Hypothalamus (tissue), 51 donors: ENCODE results near the gene SLC5A11.
"Not testable (repeated sequence)": the region's sequence is repeated elsewhere in the genome, so short reads cannot be mapped to it uniquely, and the experiment has no call there.

Source experiments
- DNase-seq, 51 donors: peaks; one replicate each; lab custom pipeline; 2025; lab: John Stamatoyannopoulos, UW

Gene SLC5A11

GRCh38 chr16:24834459-24835335 is 11.1 kb upstream of the SLC5A11 start:
- peak in 20 of 51 donors; percentile 13 to 65 (median 32) for DNase-seq

GRCh38 chr16:24836836-24837235 is 8.9 kb upstream of the SLC5A11 start:
- DNase-seq, result no peak

GRCh38 chr16:24837969-24838368 is 7.8 kb upstream of the SLC5A11 start:
- DNase-seq, result no peak

GRCh38 chr16:24838554-24839266 is 7.1 kb upstream of the SLC5A11 start:
- peak in 35 of 51 donors; percentile 15 to 80 (median 47) for DNase-seq

- DNase-seq, result no peak
Observed at GRCh38 chr16:24839347-24839972, 6.3 kb upstream of the SLC5A11 start.

- no peak for DNase-seq
Observed at GRCh38 chr16:24841291-24841690, 4.5 kb upstream of the SLC5A11 start.

- DNase-seq, result no peak
Observed at GRCh38 chr16:24844101-24845030, 1.4 kb upstream of the SLC5A11 start.

- not testable (repeated sequence) for DNase-seq
Observed at GRCh38 chr16:24845031-24845365, 765 bp upstream of the SLC5A11 start.

GRCh38 chr16:24846548-24847357 is 990 bp downstream of the SLC5A11 start:
- peak in 1 of 51 donors; percentile 10 for DNase-seq

- DNase-seq, result no peak
Observed at GRCh38 chr16:24847358-24847664, 1.5 kb downstream of the SLC5A11 start.

- DNase-seq, result no peak
Observed at GRCh38 chr16:24848065-24848464, 2.3 kb downstream of the SLC5A11 start.

- DNase-seq, result no peak
Observed at GRCh38 chr16:24849641-24850040, 3.9 kb downstream of the SLC5A11 start.

- DNase-seq, result peak in 4 of 51 donors; percentile 6 to 24 (median 7)
Observed at GRCh38 chr16:24850289-24850938, 4.7 kb downstream of the SLC5A11 start.

- no peak for DNase-seq
Observed at GRCh38 chr16:24851700-24852099, 5.9 kb downstream of the SLC5A11 start.

- peak in 24 of 51 donors; percentile 3 to 59 (median 27) for DNase-seq
Observed at GRCh38 chr16:24852281-24852721, 6.5 kb downstream of the SLC5A11 start.

GRCh38 chr16:24853169-24853824 is 7.5 kb downstream of the SLC5A11 start:
- DNase-seq, result peak in 2 of 51 donors; percentile 8 to 74

GRCh38 chr16:24853830-24854229 is 8.1 kb downstream of the SLC5A11 start:
- peak in 45 of 51 donors; percentile 19 to 91 (median 75) for DNase-seq

GRCh38 chr16:24854607-24855171 is 8.9 kb downstream of the SLC5A11 start:
- DNase-seq, result no peak
